OCI-LY3 (cell line): ENCODE measurements around the gene GORASP1.

Experiments used
- H2AFZ ChIP-seq: fragments of 200-600, 300-600 bp; shearing (Covaris generic); 2 replicates; pipeline ENCODE4 v1.6.0; 2014; ENCODE audit warnings: antibody characterized with exemption, low read depth, low read length
- H3K27ac ChIP-seq: fragments of 200-600, 300-600 bp; sonication (generic); 2 replicates; pipeline ENCODE4 v1.5.1; 2014; ENCODE audit warnings: mild to moderate bottlenecking, low read length, moderate library complexity, mixed read lengths
- H3K27me3 ChIP-seq: fragments of 200-600, 300-600 bp; sonication (generic); 2 replicates; pipeline ENCODE4 v1.6.1; 2014; ENCODE audit warnings: low read depth, low read length, mixed read lengths
- H3K36me3 ChIP-seq: fragments of 200-600, 300-600 bp; sonication (generic); replicated peaks from 2 replicates; pipeline ENCODE3; 2014; ENCODE audit warnings: low read depth, low read length, mixed read lengths
- H3K4me1 ChIP-seq: fragments of 300-600, 200-600 bp; sonication (generic); 2 replicates; pipeline ENCODE4 v1.6.1; 2014; ENCODE audit warnings: low read length, mixed read lengths
- H3K4me2 ChIP-seq: fragments of 200-600, 300-600 bp; sonication (generic); 2 replicates; pipeline ENCODE4 v1.6.1; 2014; ENCODE audit warnings: low read length, mixed read lengths
- H3K4me3 ChIP-seq: fragments of 300-600, 200-600 bp; sonication (generic); 2 replicates; pipeline ENCODE4 v1.5.1; 2014; ENCODE audit warnings: antibody characterized with exemption, mild to moderate bottlenecking, low read length, moderate library complexity
- H3K79me2 ChIP-seq: fragments of 300-600, 200-600 bp; shearing (Covaris generic); 2 replicates; pipeline ENCODE4 v1.6.1; 2014; ENCODE audit warnings: mild to moderate bottlenecking, low read length, mixed read lengths
- H3K9ac ChIP-seq: fragments of 300-600, 200-600 bp; shearing (Covaris generic); 2 replicates; pipeline ENCODE4 v1.6.0; 2014; ENCODE audit warnings: mild to moderate bottlenecking, low read length, moderate library complexity
- H3K9me3 ChIP-seq: fragments of 200-600, 300-600 bp; shearing (Covaris generic); 2 replicates; pipeline ENCODE4 v1.6.1; 2014; ENCODE audit warnings: low read length, mixed read lengths; ENCODE audit not compliant: insufficient read depth
- H4K20me1 ChIP-seq: fragments of 200-600, 300-600 bp; sonication (generic); 2 replicates; pipeline ENCODE4 v1.6.1; 2016; ENCODE audit warnings: low read length, mixed read lengths; ENCODE audit not compliant: insufficient read depth
- CTCF ChIP-seq: fragments of 200-600, 300-600 bp; sonication (generic); IDR thresholded peaks from 2 replicates; pipeline ENCODE4 v1.5.1; 2014; ENCODE audit warnings: antibody characterized with exemption, low read length, low read depth
- EZH2phosphoT487 ChIP-seq: fragments of 200-600 bp; shearing (Covaris generic); IDR thresholded peaks from 2 replicates; pipeline ENCODE4 v1.6.1; 2018; ENCODE audit warnings: antibody characterized with exemption, mixed run types, low read depth

GORASP1 gene

DNA sequence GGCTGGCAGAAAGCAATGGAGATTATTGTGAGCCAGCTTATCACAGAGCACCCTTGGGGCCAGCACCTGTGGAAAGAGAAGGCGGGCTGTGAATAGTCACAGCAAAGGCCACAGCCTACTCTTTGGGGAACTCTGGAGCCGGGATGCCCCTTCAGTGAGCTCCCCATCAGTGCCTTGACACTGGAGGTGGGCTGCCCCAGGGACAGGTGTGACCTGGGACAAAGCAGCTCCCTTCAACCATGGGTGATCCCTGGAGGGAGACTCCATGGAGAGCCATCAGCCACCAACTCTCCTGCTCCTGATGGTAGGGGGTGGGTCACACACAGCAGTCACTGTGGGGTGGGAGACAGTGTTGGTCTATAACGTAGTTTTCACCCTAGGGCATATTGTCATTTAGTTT is 5.9 kb upstream of the GORASP1 start:
- H3K9me3 ChIP-seq = no peaks in the 10 kb centered on the region

GRCh38 chr3:39112535-39112934 is 5.1 kb upstream of the GORASP1 start:
- Histone ChIP-seq H2AFZ (no peak overlapping the region), H3K9ac (no peak overlapping the region), H3K27ac (no peak overlapping the region), H4K20me1 (no peaks in the 10 kb centered on the region), H3K4me3 (no peak overlapping the region), H3K4me1 (peaks cover 14% of the 10 kb centered on the region), H3K36me3 (no peaks in the 10 kb centered on the region), H3K27me3 (no peaks in the 10 kb centered on the region), H3K9me3 (no peaks in the 10 kb centered on the region), H3K4me2 (no peak overlapping the region), H3K79me2 (no peaks in the 10 kb centered on the region)
- no peak for TF ChIP-seq CTCF
- TF ChIP-seq EZH2phosphoT487 = no peak

More for the DNA sequence above, 5.9 kb upstream of the GORASP1 start:
- Histone ChIP-seq H3K4me3 (no peak overlapping the region), H3K4me1 (peaks cover 17% of the 10 kb centered on the region), H3K4me2 (no peak overlapping the region), H4K20me1 (no peaks in the 10 kb centered on the region), H3K27me3 (no peaks in the 10 kb centered on the region), H3K27ac (no peak overlapping the region), H2AFZ (no peak overlapping the region), H3K79me2 (no peaks in the 10 kb centered on the region), H3K9ac (no peak overlapping the region), H3K36me3 (no peaks in the 10 kb centered on the region)
- no peak for TF ChIP-seq CTCF
- TF ChIP-seq EZH2phosphoT487 = no peak

DNA sequence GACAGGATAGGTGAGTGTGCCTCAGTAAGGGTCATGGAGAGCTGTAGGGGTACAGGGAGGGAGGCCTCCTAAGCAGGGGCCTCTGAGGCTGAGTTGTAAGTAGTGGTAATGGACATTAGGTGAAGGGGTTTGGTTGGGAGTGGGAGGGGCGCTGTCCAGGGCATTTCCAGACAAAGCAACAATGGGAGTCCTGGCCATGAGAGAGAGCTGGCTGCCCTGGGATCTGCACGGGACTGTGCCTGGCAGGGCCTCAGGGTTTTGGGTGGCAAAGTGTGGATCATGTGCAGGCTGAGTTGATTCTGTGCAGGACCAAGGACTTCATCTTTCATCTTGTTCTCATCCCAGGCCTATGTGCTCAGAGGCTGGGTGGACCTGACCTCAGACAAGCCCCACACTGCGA is 4.7 kb upstream of the GORASP1 start:
- Histone ChIP-seq H2AFZ (no peak overlapping the region), H3K4me1 (peaks cover 14% of the 10 kb centered on the region), H3K27me3 (no peaks in the 10 kb centered on the region), H3K9ac (no peak overlapping the region), H3K4me3 (no peak overlapping the region), H3K9me3 (no peaks in the 10 kb centered on the region), H3K27ac (no peak overlapping the region), H3K79me2 (no peaks in the 10 kb centered on the region; the same call in 1 of the 2 replicates), H4K20me1 (no peaks in the 10 kb centered on the region), H3K4me2 (no peak overlapping the region), H3K36me3 (no peaks in the 10 kb centered on the region)
- TF ChIP-seq EZH2phosphoT487 = no peak
- TF ChIP-seq CTCF = no peak

- no peak overlapping the region for H2AFZ ChIP-seq
- TF ChIP-seq CTCF (no peak), EZH2phosphoT487 (no peak)
- H3K4me3 ChIP-seq = no peak overlapping the region
- no peaks in the 10 kb centered on the region for H3K36me3 ChIP-seq
- H3K27ac ChIP-seq = no peak overlapping the region
- H3K9ac ChIP-seq = no peak overlapping the region
- peaks cover 5% of the 10 kb centered on the region; the same call in 1 of the 2 replicates for H3K27me3 ChIP-seq
- no peaks in the 10 kb centered on the region for H4K20me1 ChIP-seq
- peaks cover 15% of the 10 kb centered on the region for H3K79me2 ChIP-seq
- H3K4me2 ChIP-seq = no peak overlapping the region
- H3K4me1 ChIP-seq = peaks cover 21% of the 10 kb centered on the region
- no peaks in the 10 kb centered on the region for H3K9me3 ChIP-seq
Observed at GRCh38 chr3:39110041-39110639, 2.7 kb upstream of the GORASP1 start.
